ENCODE measurements around the gene RAB3A.

The RAB3A gene

GRCh38 chr19:18226956-18227780 is 23.3 kb upstream of the RAB3A start:
- peak; percentile 46 for DNase-seq (ENCODE audit: extremely low read depth, insufficient read length)
- TF ChIP-seq, protein P1, sequence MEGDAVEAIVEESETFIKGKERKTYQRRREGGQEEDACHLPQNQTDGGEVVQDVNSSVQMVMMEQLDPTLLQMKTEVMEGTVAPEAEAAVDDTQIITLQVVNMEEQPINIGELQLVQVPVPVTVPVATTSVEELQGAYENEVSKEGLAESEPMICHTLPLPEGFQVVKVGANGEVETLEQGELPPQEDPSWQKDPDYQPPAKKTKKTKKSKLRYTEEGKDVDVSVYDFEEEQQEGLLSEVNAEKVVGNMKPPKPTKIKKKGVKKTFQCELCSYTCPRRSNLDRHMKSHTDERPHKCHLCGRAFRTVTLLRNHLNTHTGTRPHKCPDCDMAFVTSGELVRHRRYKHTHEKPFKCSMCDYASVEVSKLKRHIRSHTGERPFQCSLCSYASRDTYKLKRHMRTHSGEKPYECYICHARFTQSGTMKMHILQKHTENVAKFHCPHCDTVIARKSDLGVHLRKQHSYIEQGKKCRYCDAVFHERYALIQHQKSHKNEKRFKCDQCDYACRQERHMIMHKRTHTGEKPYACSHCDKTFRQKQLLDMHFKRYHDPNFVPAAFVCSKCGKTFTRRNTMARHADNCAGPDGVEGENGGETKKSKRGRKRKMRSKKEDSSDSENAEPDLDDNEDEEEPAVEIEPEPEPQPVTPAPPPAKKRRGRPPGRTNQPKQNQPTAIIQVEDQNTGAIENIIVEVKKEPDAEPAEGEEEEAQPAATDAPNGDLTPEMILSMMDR (IDR thresholded peaks at IDR 0.05; ENCODE audit: insufficient read depth, low read length, poor library complexity, severe bottlenecking) = no peak
- no peak overlapping the region for H3K4me3 ChIP-seq (replicated peaks; ENCODE audit: low read depth, low read length)
- H3K27me3 ChIP-seq (replicated peaks; ENCODE audit: control insufficient read depth, insufficient read depth, low read length) = no peaks in the 10 kb centered on the region; the same call in none of the 2 replicates
- H3K36me3 ChIP-seq (ENCODE audit: control insufficient read depth, insufficient read depth, low read length) = no peaks in the 10 kb centered on the region

DNA sequence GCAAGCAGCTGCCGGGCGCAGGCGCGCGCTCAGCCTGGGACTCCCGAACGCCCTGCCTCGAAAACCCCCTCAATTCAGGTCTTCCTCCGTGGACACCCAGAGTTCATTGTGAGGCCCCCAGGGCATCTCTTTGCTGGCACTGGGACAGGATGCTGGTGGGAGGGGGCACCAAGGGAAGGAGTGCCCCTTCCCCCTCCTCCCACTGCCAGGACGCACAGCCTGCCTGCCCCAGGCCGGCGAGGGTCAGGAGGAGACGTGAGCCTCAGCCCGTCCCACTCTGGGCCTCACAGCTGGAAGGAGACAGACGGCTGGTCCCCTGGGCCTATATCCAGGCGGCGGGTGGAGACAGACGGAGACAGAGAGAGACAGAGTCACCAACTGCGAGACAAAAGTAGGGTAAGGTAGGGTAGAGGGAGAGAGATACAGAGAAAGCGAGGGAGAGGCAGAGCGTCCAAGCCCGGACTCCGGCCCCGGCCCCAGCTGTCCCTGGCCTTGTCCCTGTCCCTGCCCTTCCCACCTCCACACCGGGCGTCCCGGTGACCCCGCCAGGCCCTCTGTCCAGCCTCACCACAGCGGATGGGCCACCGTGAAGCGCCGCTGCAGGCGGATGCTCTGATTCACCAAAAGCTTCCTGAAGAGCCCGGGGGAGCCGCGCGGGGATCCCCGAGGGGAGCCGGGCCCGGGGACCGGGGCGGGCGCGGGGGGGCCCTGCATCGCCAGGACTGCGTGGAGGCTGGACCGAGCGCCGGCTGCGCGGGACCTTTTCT is 22.0 kb upstream of the RAB3A start, which contains the start of gene PDE4C:
Gene PDE4C, minus strand, starts transcription at position 737 of the 767 bp plus-strand sequence. Its CDS starts 23 bp downstream, at position 714.
- TF ChIP-seq, protein P1 (IDR thresholded peaks at IDR 0.05; ENCODE audit: insufficient read depth, low read length, poor library complexity, severe bottlenecking) = no peak
- Histone ChIP-seq H3K36me3 (ENCODE audit: control insufficient read depth, insufficient read depth, low read length) (no peaks in the 10 kb centered on the region), H3K4me3 (replicated peaks; ENCODE audit: low read depth, low read length) (no peak within 1 kb of the TSS; the same call in none of the 2 replicates), H3K27me3 (replicated peaks; ENCODE audit: control insufficient read depth, insufficient read depth, low read length) (no peaks in the 10 kb centered on the region; the same call in none of the 2 replicates)
- DNase-seq (ENCODE audit: extremely low read depth, insufficient read length) = peak; percentile 50

DNA sequence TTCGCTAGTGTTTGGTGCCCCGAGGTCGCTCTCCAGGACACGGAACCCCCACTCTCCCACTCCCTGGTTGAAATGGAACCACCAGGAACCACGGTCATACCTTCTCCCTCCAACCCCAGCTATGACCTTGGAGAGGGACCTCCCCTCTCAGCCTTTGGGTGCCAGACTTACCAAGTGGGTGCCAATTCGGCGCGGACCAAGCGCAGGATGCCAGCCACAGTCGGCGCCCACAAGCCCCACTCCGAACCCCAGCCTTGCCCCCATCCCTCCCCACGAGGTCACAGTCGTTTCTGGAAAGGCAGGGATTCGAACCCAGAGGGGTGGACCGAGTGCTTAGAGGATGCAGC is 21.5 kb upstream of the RAB3A start:
- TF ChIP-seq, protein P1 (IDR thresholded peaks at IDR 0.05; ENCODE audit: insufficient read depth, low read length, poor library complexity, severe bottlenecking) = no peak
- H3K4me3 ChIP-seq (replicated peaks; ENCODE audit: low read depth, low read length) = no peak overlapping the region; the same call in none of the 2 replicates
- no peak for DNase-seq (ENCODE audit: extremely low read depth, insufficient read length)
- H3K27me3 ChIP-seq (replicated peaks; ENCODE audit: control insufficient read depth, insufficient read depth, low read length) = no peaks in the 10 kb centered on the region; the same call in 1 of the 2 replicates
- H3K36me3 ChIP-seq (ENCODE audit: control insufficient read depth, insufficient read depth, low read length) = no peaks in the 10 kb centered on the region

GRCh38 chr19:18224525-18225354 is 20.9 kb upstream of the RAB3A start:
- peak; percentile 96 for DNase-seq (ENCODE audit: extremely low read depth, insufficient read length)
- no peaks in the 10 kb centered on the region; the same call in 1 of the 2 replicates for H3K27me3 ChIP-seq (replicated peaks; ENCODE audit: control insufficient read depth, insufficient read depth, low read length)
- H3K4me3 ChIP-seq (replicated peaks; ENCODE audit: low read depth, low read length) = peak overlapping the region; percentile 58

More at GRCh38 chr19:18224525-18225354, 20.9 kb upstream of the RAB3A start:
- TF ChIP-seq, protein P1 (IDR thresholded peaks at IDR 0.05; ENCODE audit: insufficient read depth, low read length, poor library complexity, severe bottlenecking) = no peak
- no peaks in the 10 kb centered on the region for H3K36me3 ChIP-seq (ENCODE audit: control insufficient read depth, insufficient read depth, low read length)
